Measurements from ENCODE around the gene HYAL1. TPM values are rescaled to one million over a fixed set of nuclear protein-coding genes. Genes with fewer than 3 reads are reported as not detected.

HYAL1 gene
- total RNA-seq, 2 experiments from 2014 or later = not detected

DNA sequence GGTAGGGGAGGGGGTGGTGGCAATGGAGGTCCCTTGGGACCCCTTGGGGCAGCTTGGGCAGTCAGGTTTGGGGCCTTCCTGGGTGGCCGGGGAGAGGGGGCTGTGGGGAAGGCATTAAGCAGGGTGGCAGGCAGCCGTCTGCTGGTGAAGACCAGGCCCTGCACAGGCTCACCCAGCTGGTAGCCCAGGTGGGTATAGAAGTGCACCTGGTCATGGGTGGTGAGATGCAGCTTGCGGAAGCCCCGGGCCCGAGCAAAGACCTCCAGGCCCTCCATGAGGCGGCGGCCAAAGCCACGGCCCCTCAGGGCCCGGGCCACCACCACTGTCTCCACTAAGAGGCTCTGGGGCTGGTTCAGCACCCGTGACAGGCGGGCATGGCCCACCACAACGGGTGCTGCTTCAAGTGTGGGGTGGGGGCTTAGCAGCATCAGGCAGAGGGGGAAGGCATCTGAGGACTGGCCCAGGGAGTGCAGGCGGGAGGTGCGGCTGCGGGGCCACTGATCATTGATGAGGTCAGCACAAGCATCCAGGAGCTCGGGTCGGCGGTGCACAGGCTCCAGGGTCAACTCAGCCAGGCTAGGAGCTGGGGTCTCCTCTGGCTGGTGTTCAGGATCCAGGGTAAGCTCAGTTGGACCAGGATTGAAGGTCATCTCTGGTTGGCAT lies 6.5 kb downstream of the HYAL1 start:
- POLR2A ChIA-PET = interaction anchor here (0.9 to 3.1 kb wide), 2 partner anchors 9 to 40 kb away, joined by 3 to 14 read pairs; no protein-coding TSS in a partner anchor
- TF ChIP-seq, protein P1, sequence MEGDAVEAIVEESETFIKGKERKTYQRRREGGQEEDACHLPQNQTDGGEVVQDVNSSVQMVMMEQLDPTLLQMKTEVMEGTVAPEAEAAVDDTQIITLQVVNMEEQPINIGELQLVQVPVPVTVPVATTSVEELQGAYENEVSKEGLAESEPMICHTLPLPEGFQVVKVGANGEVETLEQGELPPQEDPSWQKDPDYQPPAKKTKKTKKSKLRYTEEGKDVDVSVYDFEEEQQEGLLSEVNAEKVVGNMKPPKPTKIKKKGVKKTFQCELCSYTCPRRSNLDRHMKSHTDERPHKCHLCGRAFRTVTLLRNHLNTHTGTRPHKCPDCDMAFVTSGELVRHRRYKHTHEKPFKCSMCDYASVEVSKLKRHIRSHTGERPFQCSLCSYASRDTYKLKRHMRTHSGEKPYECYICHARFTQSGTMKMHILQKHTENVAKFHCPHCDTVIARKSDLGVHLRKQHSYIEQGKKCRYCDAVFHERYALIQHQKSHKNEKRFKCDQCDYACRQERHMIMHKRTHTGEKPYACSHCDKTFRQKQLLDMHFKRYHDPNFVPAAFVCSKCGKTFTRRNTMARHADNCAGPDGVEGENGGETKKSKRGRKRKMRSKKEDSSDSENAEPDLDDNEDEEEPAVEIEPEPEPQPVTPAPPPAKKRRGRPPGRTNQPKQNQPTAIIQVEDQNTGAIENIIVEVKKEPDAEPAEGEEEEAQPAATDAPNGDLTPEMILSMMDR (IDR thresholded peaks at IDR 0.05) = no peak
- peaks cover 23% of the 10 kb centered on the region for H3K4me1 Mint-ChIP-seq (ENCODE audit: low read depth)
- H3K36me3 Mint-ChIP-seq (ENCODE audit: low read depth) = peaks cover 1% of the 10 kb centered on the region
- no peak overlapping the region for H3K4me3 Mint-ChIP-seq
- no peak overlapping the region for H3K27ac Mint-ChIP-seq
- CTCF ChIA-PET = interaction anchor here (1.0 to 1.1 kb wide), 3 partner anchors 25 to 50 kb away, joined by 3 to 4 read pairs (median 3); no protein-coding TSS in a partner anchor
- no peak for DNase-seq
- no peaks in the 10 kb centered on the region for H3K9me3 Mint-ChIP-seq
- ATAC-seq = no peak
- intact Hi-C loops (cut with micrococcal nuclease) = no loop called here
- no peaks in the 10 kb centered on the region for H3K27me3 Mint-ChIP-seq

DNA sequence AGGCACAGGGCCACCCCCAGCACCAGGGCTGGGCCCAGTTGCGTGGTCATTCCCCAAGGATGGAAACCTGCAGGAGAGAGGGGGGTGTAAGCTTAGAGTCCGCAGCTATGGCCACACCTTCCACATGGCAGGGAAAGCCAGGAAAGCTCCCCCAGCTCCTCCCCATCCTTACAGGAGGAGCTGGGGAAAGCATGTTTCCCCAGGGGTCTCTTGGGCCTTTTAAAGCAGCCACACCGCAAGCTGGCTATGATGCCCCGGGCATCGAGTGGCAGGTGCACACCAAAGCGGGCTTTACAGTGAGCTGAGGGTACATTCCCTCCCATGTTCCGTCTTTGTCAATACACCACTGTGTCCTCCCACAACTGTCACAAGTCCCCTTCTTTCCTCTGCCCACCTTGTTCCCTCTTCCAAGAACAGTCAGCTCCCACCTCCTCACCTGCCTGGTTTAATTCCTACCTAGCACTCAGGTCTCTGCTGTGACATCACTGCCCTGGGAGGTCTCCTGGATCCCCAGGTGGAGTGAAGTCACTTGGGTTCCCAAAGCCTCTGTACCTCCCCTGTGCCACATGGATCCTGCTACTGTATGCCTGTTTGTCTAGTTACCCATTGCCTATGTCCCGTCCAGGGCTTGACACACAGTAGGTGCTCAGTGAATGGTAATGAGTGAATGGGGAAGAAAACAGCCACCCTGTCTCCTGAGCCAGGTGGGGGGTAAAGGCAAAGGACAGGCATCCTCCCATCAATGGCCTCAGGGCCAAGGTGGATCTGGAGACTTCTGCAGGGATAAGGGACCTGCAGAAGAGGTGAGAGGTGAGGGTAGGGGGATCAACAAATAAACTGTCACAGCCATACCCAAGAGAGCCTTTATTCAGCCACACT lies 7.6 kb downstream of the HYAL1 start:
- no peak for ATAC-seq
- H3K36me3 Mint-ChIP-seq (ENCODE audit: low read depth) = peaks cover 6% of the 10 kb centered on the region
- no peak overlapping the region for H3K4me3 Mint-ChIP-seq
- no peak for DNase-seq
- H3K27me3 Mint-ChIP-seq = no peaks in the 10 kb centered on the region
- no peaks in the 10 kb centered on the region for H3K9me3 Mint-ChIP-seq
- ChIA-PET CTCF (interaction anchor here (1.1 to 1.2 kb wide), 2 partner anchors 28 to 49 kb away, joined by 3 read pairs; no protein-coding TSS in a partner anchor), POLR2A (interaction anchor here (1.6 kb wide), 1 partner anchor 11 kb away, joined by 7 read pairs; no protein-coding TSS in a partner anchor)
- intact Hi-C loops (cut with micrococcal nuclease) = no loop called here
- H3K27ac Mint-ChIP-seq = no peak overlapping the region
- peaks cover 23% of the 10 kb centered on the region for H3K4me1 Mint-ChIP-seq (ENCODE audit: low read depth)
- TF ChIP-seq, protein P1 (IDR thresholded peaks at IDR 0.05) = no peak

DNA sequence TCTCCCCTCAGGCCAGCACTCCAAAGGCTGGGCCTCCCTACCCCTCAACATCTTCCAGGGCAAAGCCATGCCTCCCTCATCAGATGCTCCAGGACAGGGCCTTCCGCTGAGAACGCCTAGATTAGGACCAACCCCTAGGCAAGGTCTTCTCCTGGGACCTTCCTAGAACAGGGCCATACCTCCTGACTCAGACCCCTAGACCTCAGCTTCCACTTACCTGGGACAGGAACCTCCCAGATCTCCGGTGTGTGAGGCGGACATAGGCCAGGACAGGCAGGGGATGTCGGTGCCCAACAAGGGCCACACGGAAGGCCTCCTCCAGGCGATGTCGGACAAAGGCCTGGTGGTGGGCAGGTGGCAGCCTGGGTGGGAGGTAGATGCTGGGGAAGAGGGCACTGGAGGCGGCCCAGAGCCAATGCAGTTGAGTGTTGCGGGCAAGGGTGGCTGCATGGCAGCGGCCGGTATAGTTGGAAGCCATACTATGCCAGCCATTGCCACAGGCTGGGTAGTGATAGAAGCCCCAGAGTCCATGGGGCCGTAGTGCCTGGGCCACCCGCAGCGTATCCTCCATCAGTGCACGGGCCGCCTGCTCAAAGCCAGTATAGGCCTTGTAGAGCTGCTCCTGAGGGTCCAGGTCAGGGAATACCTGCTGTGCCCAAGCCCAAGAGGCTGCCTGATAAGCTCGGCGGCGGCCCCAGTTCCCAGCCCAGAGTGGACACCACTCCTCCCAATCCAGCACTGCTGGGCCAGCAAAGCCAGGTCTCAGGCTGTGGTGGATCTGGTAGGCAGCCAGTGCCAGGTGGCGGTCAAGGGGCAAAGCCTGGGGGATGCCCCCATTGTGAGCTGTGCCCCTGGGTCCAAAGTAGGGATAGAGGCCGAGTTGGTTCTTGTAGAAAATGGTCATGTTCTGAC lies 8.6 kb downstream of the HYAL1 start:
- H3K4me1 Mint-ChIP-seq (ENCODE audit: low read depth) = peaks cover 19% of the 10 kb centered on the region
- TF ChIP-seq, protein P1 (IDR thresholded peaks at IDR 0.05) = no peak
- CTCF ChIA-PET = interaction anchor here (1.2 kb wide), 1 partner anchor 29 kb away, joined by 3 read pairs; no protein-coding TSS in a partner anchor
- ATAC-seq (no peak), DNase-seq (no peak)
- no peak overlapping the region for H3K27ac Mint-ChIP-seq
- no peaks in the 10 kb centered on the region for H3K9me3 Mint-ChIP-seq
- no peaks in the 10 kb centered on the region for H3K27me3 Mint-ChIP-seq
- POLR2A ChIA-PET = interaction anchor here (1.1 to 3.7 kb wide), 3 partner anchors 10 to 43 kb away, joined by 3 to 20 read pairs (median 7); partner anchors contain the start of gene TUSC2
- intact Hi-C loops (cut with micrococcal nuclease) = no loop called here
- no peak overlapping the region for H3K4me3 Mint-ChIP-seq
- peaks cover 15% of the 10 kb centered on the region for H3K36me3 Mint-ChIP-seq (ENCODE audit: low read depth)

DNA sequence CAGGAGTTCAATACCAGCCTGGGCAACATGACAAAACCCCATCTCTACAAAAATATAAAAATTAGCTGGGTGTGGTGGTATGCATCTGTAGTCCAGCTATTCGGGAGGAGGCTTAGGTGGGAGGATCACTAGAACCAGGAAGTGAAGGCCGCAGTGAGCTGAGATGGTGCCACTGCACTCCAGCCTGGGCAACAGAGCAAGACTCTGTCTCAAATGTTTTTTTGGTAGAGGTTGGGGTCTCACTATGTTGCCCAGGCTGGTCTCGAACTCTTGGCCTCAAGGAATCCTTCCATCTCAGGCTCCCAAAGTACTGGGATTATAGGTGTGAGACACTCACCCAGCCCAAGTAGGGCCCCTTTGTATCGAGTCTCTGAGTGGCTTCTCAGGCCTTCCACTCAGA lies 9.3 kb downstream of the HYAL1 start:
- ChIA-PET CTCF (no interaction called here), POLR2A (interaction anchor here (1.1 to 8.2 kb wide), 5 partner anchors 15 to 69 kb away, joined by 3 to 98 read pairs (median 4); partner anchors contain the start of genes LSMEM2 and TUSC2)
- no peak for ATAC-seq
- TF ChIP-seq, protein P1 (IDR thresholded peaks at IDR 0.05) = no peak
- H3K4me1 Mint-ChIP-seq (ENCODE audit: low read depth) = peaks cover 19% of the 10 kb centered on the region
- no peak for DNase-seq
- H3K27ac Mint-ChIP-seq = no peak overlapping the region
- no peak overlapping the region for H3K4me3 Mint-ChIP-seq
- intact Hi-C loops (cut with micrococcal nuclease) = no loop called here
- H3K9me3 Mint-ChIP-seq = no peaks in the 10 kb centered on the region
- no peaks in the 10 kb centered on the region for H3K27me3 Mint-ChIP-seq
- peaks cover 21% of the 10 kb centered on the region for H3K36me3 Mint-ChIP-seq (ENCODE audit: low read depth)

Data from activated CD8-positive, alpha-beta T cell treated with anti-CD3 and anti-CD28 coated beads for 36 hours (primary cell).